ENCODE results near the gene NCAPG.

The NCAPG gene

GRCh38 chr4:17884063-17884462 is 73.3 kb downstream of the NCAPG start:
- DNase-seq: no peak

DNA sequence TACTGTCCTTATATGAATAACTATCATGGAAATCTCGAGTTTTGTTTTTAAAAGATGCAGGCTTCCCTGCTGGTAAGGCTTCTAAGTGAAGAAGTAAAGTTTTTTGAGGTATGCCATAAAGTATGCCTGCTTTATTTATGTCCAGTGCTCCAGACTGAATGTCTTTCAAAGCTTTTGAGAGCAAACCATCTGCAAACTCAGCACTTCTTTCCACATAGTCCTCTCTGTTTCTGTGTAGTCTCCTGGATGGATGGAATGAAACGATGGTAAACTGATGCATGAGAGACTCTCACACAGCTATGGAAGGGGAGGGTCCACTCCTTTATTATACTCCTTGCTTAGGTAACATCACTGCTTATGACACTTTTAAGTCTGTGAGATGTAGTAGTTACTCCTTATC is 73.7 kb downstream of the NCAPG start:
- DNase-seq: no peak

GRCh38 chr4:17889692-17890091 is 78.9 kb downstream of the NCAPG start:
- no peak for DNase-seq

DNA sequence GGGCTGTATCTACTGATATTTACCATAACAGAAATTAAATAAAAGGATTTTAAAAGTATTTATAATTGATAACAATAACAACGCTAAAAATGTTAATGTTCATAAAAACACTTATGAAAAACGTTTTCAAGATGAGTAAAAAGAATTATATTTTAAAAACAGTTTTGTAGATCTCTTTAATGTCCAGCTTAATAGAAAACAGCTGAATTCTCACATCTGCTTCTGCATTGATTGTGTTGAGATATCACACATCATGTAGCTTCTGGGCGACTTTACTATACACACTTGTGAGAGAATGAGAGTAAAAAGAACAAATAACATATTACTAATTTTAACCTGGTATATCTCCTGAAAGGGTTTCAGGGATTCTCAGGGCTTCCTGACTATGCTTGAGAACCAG is 83.6 kb downstream of the NCAPG start:
- no peak for DNase-seq

Data from T-helper 9 cell (primary cell).